Stimulated activated memory B cell treated with anti-CD40 and anti-IgM and Interleukin-4, amounts not matched to agents 10 μg/mL and 1 μg/mL and 100 μg/mL, for 72 hours (primary cell): ENCODE results near the gene MILR1.
A peak's percentile ranks its signal among the peaks of the same experiment; 100 is the strongest.
"Not testable (repeated sequence)": the region's sequence is repeated elsewhere in the genome, so short reads cannot be mapped to it uniquely, and the experiment has no call there.

Source experiments
- ATAC-seq: fragments of 150-1000 bp; cut with Tn5 transposase; 2 replicates; pipeline ENCODE4 v1.10.0; 2021
- H3K27ac Mint-ChIP-seq: one replicate; pipeline ENCODE4 v1.8.0; 2022; ENCODE audit warnings: mild to moderate bottlenecking, mixed read lengths
- H3K27me3 Mint-ChIP-seq: one replicate; pipeline ENCODE4 v1.8.0; 2022; ENCODE audit warnings: mixed read lengths
- H3K36me3 Mint-ChIP-seq: one replicate; pipeline ENCODE4 v1.8.0; 2022; ENCODE audit warnings: mixed read lengths
- H3K4me1 Mint-ChIP-seq: one replicate; pipeline ENCODE4 v1.8.0; 2022; ENCODE audit warnings: mixed read lengths
- H3K4me3 Mint-ChIP-seq: one replicate; pipeline ENCODE4 v1.8.0; 2022; ENCODE audit warnings: mild to moderate bottlenecking, moderate library complexity, mixed read lengths
- H3K9me3 Mint-ChIP-seq: one replicate; pipeline ENCODE4 v1.8.0; 2022; ENCODE audit warnings: mixed read lengths

MILR1 gene

GRCh38 chr17:64443086-64443760, 5.7 kb upstream of the MILR1 start:
- Mint-ChIP-seq H3K4me1 (peaks cover 12% of the 10 kb centered on the region), H3K36me3 (peaks cover 15% of the 10 kb centered on the region), H3K4me3 (no peak overlapping the region), H3K27me3 (no peaks in the 10 kb centered on the region), H3K9me3 (peaks cover 12% of the 10 kb centered on the region), H3K27ac (peak overlapping the region; percentile 39)
- no peak for ATAC-seq

- no peaks in the 10 kb centered on the region for H3K9me3 Mint-ChIP-seq
- H3K27ac Mint-ChIP-seq, result peak overlapping the region; percentile 12
- no peaks in the 10 kb centered on the region for H3K27me3 Mint-ChIP-seq
- H3K4me3 Mint-ChIP-seq, result no peak overlapping the region
- H3K36me3 Mint-ChIP-seq, result no peaks in the 10 kb centered on the region
- no peak for ATAC-seq
- peaks cover 22% of the 10 kb centered on the region for H3K4me1 Mint-ChIP-seq
These were observed 1.4 kb upstream of the MILR1 start for GRCh38 chr17:64447526-64447925.

GRCh38 chr17:64449545-64449944, 630 bp downstream of the MILR1 start:
- no peaks in the 10 kb centered on the region for H3K27me3 Mint-ChIP-seq
- ATAC-seq, result no peak
- H3K9me3 Mint-ChIP-seq, result no peaks in the 10 kb centered on the region
- peak overlapping the region; percentile 83 for H3K27ac Mint-ChIP-seq
- peaks cover 26% of the 10 kb centered on the region for H3K4me1 Mint-ChIP-seq
- H3K4me3 Mint-ChIP-seq, result peak overlapping the region; percentile 79
- H3K36me3 Mint-ChIP-seq, result peaks cover 8% of the 10 kb centered on the region

- no peaks in the 10 kb centered on the region for H3K9me3 Mint-ChIP-seq
- H3K27me3 Mint-ChIP-seq, result no peaks in the 10 kb centered on the region
- ATAC-seq, result peak; percentile 88
- peak overlapping the region; percentile 82 for H3K27ac Mint-ChIP-seq
- no peak overlapping the region for H3K4me3 Mint-ChIP-seq
- H3K36me3 Mint-ChIP-seq, result peaks cover 14% of the 10 kb centered on the region
- H3K4me1 Mint-ChIP-seq, result peaks cover 49% of the 10 kb centered on the region
These were observed 7.3 kb downstream of the MILR1 start for GRCh38 chr17:64455993-64456885.

GRCh38 chr17:64457156-64457555, 8.2 kb downstream of the MILR1 start:
- no peaks in the 10 kb centered on the region for H3K27me3 Mint-ChIP-seq
- no peak for ATAC-seq
- H3K9me3 Mint-ChIP-seq, result no peaks in the 10 kb centered on the region
- peak overlapping the region; percentile 82 for H3K27ac Mint-ChIP-seq
- H3K4me3 Mint-ChIP-seq, result no peak overlapping the region
- H3K36me3 Mint-ChIP-seq, result peaks cover 18% of the 10 kb centered on the region
- peaks cover 49% of the 10 kb centered on the region for H3K4me1 Mint-ChIP-seq

GRCh38 chr17:64458756-64459155, 9.8 kb downstream of the MILR1 start:
- Mint-ChIP-seq H3K9me3 (no peaks in the 10 kb centered on the region), H3K4me3 (no peak overlapping the region), H3K27ac (peak overlapping the region; percentile 82), H3K36me3 (peaks cover 11% of the 10 kb centered on the region), H3K4me1 (peaks cover 43% of the 10 kb centered on the region), H3K27me3 (no peaks in the 10 kb centered on the region)
- no peak for ATAC-seq

GRCh38 chr17:64459284-64459747, 10.4 kb downstream of the MILR1 start:
- H3K4me3 Mint-ChIP-seq, result no peak overlapping the region
- ATAC-seq, result no peak
- peak overlapping the region; percentile 82 for H3K27ac Mint-ChIP-seq
- H3K27me3 Mint-ChIP-seq, result no peaks in the 10 kb centered on the region
- H3K4me1 Mint-ChIP-seq, result peaks cover 42% of the 10 kb centered on the region
- no peaks in the 10 kb centered on the region for H3K9me3 Mint-ChIP-seq
- peaks cover 10% of the 10 kb centered on the region for H3K36me3 Mint-ChIP-seq

- H3K4me3 Mint-ChIP-seq, H3K9me3 Mint-ChIP-seq, ATAC-seq, H3K27ac Mint-ChIP-seq, H3K27me3 Mint-ChIP-seq: not testable (repeated sequence)
- Mint-ChIP-seq H3K36me3 (peaks cover 10% of the 10 kb centered on the region), H3K4me1 (peaks cover 39% of the 10 kb centered on the region)
These were observed 10.9 kb downstream of the MILR1 start for GRCh38 chr17:64459818-64460217.

- Mint-ChIP-seq H3K4me1 (peaks cover 31% of the 10 kb centered on the region), H3K27me3 (no peaks in the 10 kb centered on the region), H3K4me3 (no peak overlapping the region), H3K27ac (no peak overlapping the region), H3K9me3 (no peaks in the 10 kb centered on the region), H3K36me3 (peaks cover 14% of the 10 kb centered on the region)
- no peak for ATAC-seq
These were observed 12.0 kb downstream of the MILR1 start for GRCh38 chr17:64460955-64461354.

GRCh38 chr17:64461788-64462187, 12.9 kb downstream of the MILR1 start:
- no peaks in the 10 kb centered on the region for H3K27me3 Mint-ChIP-seq
- H3K27ac Mint-ChIP-seq, result peak overlapping the region; percentile 3
- no peaks in the 10 kb centered on the region for H3K9me3 Mint-ChIP-seq
- peaks cover 24% of the 10 kb centered on the region for H3K4me1 Mint-ChIP-seq
- peaks cover 18% of the 10 kb centered on the region for H3K36me3 Mint-ChIP-seq
- H3K4me3 Mint-ChIP-seq, result no peak overlapping the region
- ATAC-seq, result no peak

- H3K36me3 Mint-ChIP-seq, result peaks cover 22% of the 10 kb centered on the region
- no peak overlapping the region for H3K4me3 Mint-ChIP-seq
- no peak for ATAC-seq
- no peaks in the 10 kb centered on the region for H3K9me3 Mint-ChIP-seq
- no peaks in the 10 kb centered on the region for H3K4me1 Mint-ChIP-seq
- no peaks in the 10 kb centered on the region for H3K27me3 Mint-ChIP-seq
- peak overlapping the region; percentile 73 for H3K27ac Mint-ChIP-seq
These were observed 17.3 kb downstream of the MILR1 start for GRCh38 chr17:64466019-64466735.

GRCh38 chr17:64466834-64467233, 17.9 kb downstream of the MILR1 start:
- H3K4me3 Mint-ChIP-seq, ATAC-seq, H3K27me3 Mint-ChIP-seq, H3K4me1 Mint-ChIP-seq, H3K9me3 Mint-ChIP-seq: not testable (repeated sequence)
- peaks cover 17% of the 10 kb centered on the region for H3K36me3 Mint-ChIP-seq
- peak overlapping the region; percentile 73 for H3K27ac Mint-ChIP-seq

GRCh38 chr17:64470625-64471024, 21.7 kb downstream of the MILR1 start:
- peaks cover 16% of the 10 kb centered on the region for H3K36me3 Mint-ChIP-seq
- no peaks in the 10 kb centered on the region for H3K27me3 Mint-ChIP-seq
- peak overlapping the region; percentile 30 for H3K27ac Mint-ChIP-seq
- H3K9me3 Mint-ChIP-seq, result no peaks in the 10 kb centered on the region
- no peaks in the 10 kb centered on the region for H3K4me1 Mint-ChIP-seq
- no peak for ATAC-seq
- H3K4me3 Mint-ChIP-seq, result no peak overlapping the region

GRCh38 chr17:64471440-64471839, 22.5 kb downstream of the MILR1 start:
- peaks cover 11% of the 10 kb centered on the region for H3K36me3 Mint-ChIP-seq
- no peaks in the 10 kb centered on the region for H3K4me1 Mint-ChIP-seq
- H3K27ac Mint-ChIP-seq, result peak overlapping the region; percentile 30
- H3K27me3 Mint-ChIP-seq, result no peaks in the 10 kb centered on the region
- H3K4me3 Mint-ChIP-seq, result no peak overlapping the region
- no peaks in the 10 kb centered on the region for H3K9me3 Mint-ChIP-seq
- ATAC-seq, result no peak

- Mint-ChIP-seq H3K9me3 (no peaks in the 10 kb centered on the region), H3K4me3 (no peak overlapping the region), H3K27ac (no peak overlapping the region), H3K27me3 (no peaks in the 10 kb centered on the region), H3K4me1 (no peaks in the 10 kb centered on the region), H3K36me3 (peaks cover 11% of the 10 kb centered on the region)
- no peak for ATAC-seq
These were observed 23.6 kb downstream of the MILR1 start for GRCh38 chr17:64472564-64472963.
